Measurements from ENCODE around the gene FOXJ1.

FOXJ1 gene

DNA sequence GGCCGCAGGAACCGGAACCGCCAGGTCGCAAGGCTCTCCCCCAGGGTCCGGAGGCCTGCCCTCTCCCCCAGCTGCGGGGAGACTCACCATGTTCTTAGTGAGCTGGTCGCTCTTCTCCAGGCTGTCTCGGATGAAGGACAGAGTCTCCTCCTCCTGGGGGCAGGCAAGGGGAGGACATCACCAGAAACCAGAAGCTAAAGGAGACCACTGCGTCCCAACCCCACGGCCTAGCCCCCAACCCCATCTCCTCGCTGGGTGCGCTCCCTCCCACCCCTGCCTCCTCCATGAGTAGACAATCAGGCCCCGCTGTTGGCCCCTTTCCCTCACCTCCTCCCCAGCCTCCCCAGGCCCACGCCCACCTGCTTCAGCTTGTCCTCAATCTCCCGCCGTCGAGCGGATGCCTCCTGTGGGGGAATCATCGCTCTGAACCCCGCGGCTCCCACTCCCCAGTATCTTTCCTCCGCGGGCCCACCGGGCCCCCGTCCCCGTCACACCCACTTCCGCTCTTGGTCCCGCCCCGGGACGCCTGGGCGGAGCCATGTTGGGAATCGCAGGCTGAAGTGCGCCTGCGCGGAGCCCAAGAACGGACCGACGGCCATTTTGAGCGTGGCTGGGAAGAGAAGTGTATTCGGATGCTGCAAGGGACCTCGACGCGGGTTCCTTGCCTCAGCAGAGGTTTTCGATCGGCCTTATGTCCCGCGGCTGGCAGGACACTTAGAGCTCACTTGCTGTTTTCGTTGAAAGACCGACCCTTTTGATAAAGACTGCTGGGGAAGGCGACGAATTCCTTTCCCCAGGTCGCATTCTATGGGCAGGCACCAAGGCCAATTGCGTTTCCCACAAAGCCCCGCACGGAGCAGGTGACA, 37.5 kb downstream of the FOXJ1 start, which contains the start of gene EXOC7:
EXOC7 (minus strand) TSS at position 514 of the 866 bp plus-strand sequence; CDS start at position 419, 95 bp downstream.
- DNase-seq (ENCODE audit: extremely low read depth, insufficient read length), result peak; percentile 91

GRCh38 chr17:76102944-76103273, 38.1 kb downstream of the FOXJ1 start:
- TF ChIP-seq CTCF (IDR thresholded peaks at IDR 0.05; ENCODE audit: insufficient read depth, low read length, poor library complexity, severe bottlenecking), result no peak
- H3K27me3 ChIP-seq (replicated peaks; ENCODE audit: control insufficient read depth, insufficient read depth, low read length), result no peaks in the 10 kb centered on the region
- peaks cover 8% of the 10 kb centered on the region for H3K36me3 ChIP-seq (ENCODE audit: control insufficient read depth, insufficient read depth, low read length)
- H3K4me3 ChIP-seq (replicated peaks; ENCODE audit: low read depth, low read length), result peak overlapping the region; percentile 74
- DNase-seq (ENCODE audit: extremely low read depth, insufficient read length), result no peak

More for the DNA sequence above, 37.5 kb downstream of the FOXJ1 start, which contains the start of gene EXOC7:
- Histone ChIP-seq H3K4me3 (replicated peaks; ENCODE audit: low read depth, low read length) (peak within 1 kb of the TSS; percentile 74), H3K27me3 (replicated peaks; ENCODE audit: control insufficient read depth, insufficient read depth, low read length) (no peaks in the 10 kb centered on the region), H3K36me3 (ENCODE audit: control insufficient read depth, insufficient read depth, low read length) (peaks cover 8% of the 10 kb centered on the region)
- no peak for TF ChIP-seq CTCF (IDR thresholded peaks at IDR 0.05; ENCODE audit: insufficient read depth, low read length, poor library complexity, severe bottlenecking)

GRCh38 chr17:76097716-76098295, 43.2 kb downstream of the FOXJ1 start:
- no peak for DNase-seq (ENCODE audit: extremely low read depth, insufficient read length)
- TF ChIP-seq CTCF (IDR thresholded peaks at IDR 0.05; ENCODE audit: insufficient read depth, low read length, poor library complexity, severe bottlenecking), result no peak
- no peak overlapping the region for H3K4me3 ChIP-seq (replicated peaks; ENCODE audit: low read depth, low read length)
- H3K36me3 ChIP-seq (ENCODE audit: control insufficient read depth, insufficient read depth, low read length), result peaks cover 32% of the 10 kb centered on the region
- no peaks in the 10 kb centered on the region for H3K27me3 ChIP-seq (replicated peaks; ENCODE audit: control insufficient read depth, insufficient read depth, low read length)

GRCh38 chr17:76095943-76096342, 45.1 kb downstream of the FOXJ1 start:
- no peaks in the 10 kb centered on the region for H3K27me3 ChIP-seq (replicated peaks; ENCODE audit: control insufficient read depth, insufficient read depth, low read length)
- DNase-seq (ENCODE audit: extremely low read depth, insufficient read length), result no peak
- TF ChIP-seq CTCF (IDR thresholded peaks at IDR 0.05; ENCODE audit: insufficient read depth, low read length, poor library complexity, severe bottlenecking), result no peak
- H3K4me3 ChIP-seq (replicated peaks; ENCODE audit: low read depth, low read length), result no peak overlapping the region
- peaks cover 31% of the 10 kb centered on the region for H3K36me3 ChIP-seq (ENCODE audit: control insufficient read depth, insufficient read depth, low read length)

DNA sequence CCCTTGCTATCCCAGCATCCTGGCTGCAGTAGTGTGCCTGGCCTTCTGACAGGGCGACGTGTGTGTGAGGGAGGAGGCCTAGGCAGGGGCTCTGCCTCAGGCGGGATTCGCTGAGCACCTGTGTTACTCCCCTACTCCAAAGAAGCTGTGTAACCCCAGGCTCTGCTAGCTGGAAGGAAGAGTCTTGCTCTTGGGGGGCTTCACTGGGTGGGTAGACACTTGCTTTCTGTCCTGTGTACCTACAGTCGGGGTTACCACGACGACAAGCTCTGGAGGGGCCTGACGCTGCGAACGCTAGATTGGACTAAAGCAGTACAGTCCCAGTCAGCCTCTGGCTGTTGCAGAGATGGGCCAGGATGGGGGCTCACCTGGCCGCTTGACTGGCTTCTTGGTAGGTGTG, 47.0 kb downstream of the FOXJ1 start:
- peaks cover 38% of the 10 kb centered on the region for H3K36me3 ChIP-seq (ENCODE audit: control insufficient read depth, insufficient read depth, low read length)
- TF ChIP-seq CTCF (IDR thresholded peaks at IDR 0.05; ENCODE audit: insufficient read depth, low read length, poor library complexity, severe bottlenecking), result no peak

More for the DNA sequence above, 47.0 kb downstream of the FOXJ1 start:
- no peak for DNase-seq (ENCODE audit: extremely low read depth, insufficient read length)
- Histone ChIP-seq H3K27me3 (replicated peaks; ENCODE audit: control insufficient read depth, insufficient read depth, low read length) (no peaks in the 10 kb centered on the region), H3K4me3 (replicated peaks; ENCODE audit: low read depth, low read length) (no peak overlapping the region)
